HG02678 (cell line): ENCODE results near the gene OSBPL3.
"Not testable (repeated sequence)": the region's sequence is repeated elsewhere in the genome, so short reads cannot be mapped to it uniquely, and the experiment has no call there.

ENCODE experiments used
- ATAC-seq: cut with Tn5 transposase; IDR thresholded peaks from one replicate; pipeline ENCODE4 v1.9.1; 2021; ENCODE audit warnings: mild to moderate bottlenecking, moderate library complexity; ENCODE audit not compliant: unreplicated experiment

Gene OSBPL3

DNA sequence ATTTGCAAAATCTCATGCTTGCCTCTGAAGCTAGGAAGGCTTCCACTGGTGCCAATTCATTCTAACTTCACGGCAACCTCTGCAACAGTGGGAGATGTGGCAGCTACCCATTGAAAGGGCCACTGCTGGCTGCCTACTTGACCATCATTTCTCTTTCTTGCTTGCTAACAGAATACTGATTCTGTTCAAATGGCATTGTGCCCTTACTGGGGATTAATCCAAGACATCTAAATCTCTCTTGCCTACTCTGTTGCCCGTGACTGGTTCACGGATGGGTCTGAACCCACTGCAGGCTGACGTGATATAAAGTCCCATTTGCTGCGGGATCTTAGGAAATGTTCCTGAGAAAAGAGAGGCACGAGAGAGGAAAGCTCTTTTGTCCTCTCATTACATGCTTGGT, 171.5 kb downstream of the OSBPL3 start:
- ATAC-seq: no peak

GRCh38 chr7:24802300-24802699, 177.7 kb downstream of the OSBPL3 start:
- no peak for ATAC-seq

- no peak for ATAC-seq
Measured at GRCh38 chr7:24801883-24802282, 178.1 kb downstream of the OSBPL3 start.

DNA sequence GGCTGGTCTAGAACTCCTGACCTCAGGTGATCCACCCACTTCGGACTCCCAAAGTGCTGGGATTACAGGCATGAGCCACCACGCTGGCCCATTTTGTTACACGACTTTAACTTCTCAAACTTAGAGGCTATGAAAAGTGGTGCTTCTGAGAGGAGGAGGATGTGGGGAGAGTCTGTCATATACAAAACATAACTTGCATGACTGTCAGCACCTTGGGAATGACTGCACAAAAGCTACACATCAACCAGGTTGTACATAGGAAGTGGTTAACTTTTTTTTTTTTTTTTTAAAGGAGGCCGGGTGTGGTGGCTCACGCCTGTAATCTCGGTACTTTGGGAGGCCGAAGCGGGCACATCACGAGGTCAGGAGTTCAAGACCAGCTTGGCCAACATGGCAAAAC, 179.3 kb downstream of the OSBPL3 start:
- no peak for ATAC-seq

- ATAC-seq: no peak
Measured at GRCh38 chr7:24800073-24800472, 179.9 kb downstream of the OSBPL3 start.

- ATAC-seq: no peak
Measured at GRCh38 chr7:24799506-24799905, 180.5 kb downstream of the OSBPL3 start.

- no peak for ATAC-seq
Measured at GRCh38 chr7:24798261-24798660, 181.7 kb downstream of the OSBPL3 start.

- no peak for ATAC-seq
Measured at GRCh38 chr7:24797270-24797669, 182.7 kb downstream of the OSBPL3 start.

GRCh38 chr7:24795407-24795767, 184.6 kb downstream of the OSBPL3 start:
- no peak for ATAC-seq

- not testable (repeated sequence) for ATAC-seq
Measured at GRCh38 chr7:24794751-24795406, 185.1 kb downstream of the OSBPL3 start.

DNA sequence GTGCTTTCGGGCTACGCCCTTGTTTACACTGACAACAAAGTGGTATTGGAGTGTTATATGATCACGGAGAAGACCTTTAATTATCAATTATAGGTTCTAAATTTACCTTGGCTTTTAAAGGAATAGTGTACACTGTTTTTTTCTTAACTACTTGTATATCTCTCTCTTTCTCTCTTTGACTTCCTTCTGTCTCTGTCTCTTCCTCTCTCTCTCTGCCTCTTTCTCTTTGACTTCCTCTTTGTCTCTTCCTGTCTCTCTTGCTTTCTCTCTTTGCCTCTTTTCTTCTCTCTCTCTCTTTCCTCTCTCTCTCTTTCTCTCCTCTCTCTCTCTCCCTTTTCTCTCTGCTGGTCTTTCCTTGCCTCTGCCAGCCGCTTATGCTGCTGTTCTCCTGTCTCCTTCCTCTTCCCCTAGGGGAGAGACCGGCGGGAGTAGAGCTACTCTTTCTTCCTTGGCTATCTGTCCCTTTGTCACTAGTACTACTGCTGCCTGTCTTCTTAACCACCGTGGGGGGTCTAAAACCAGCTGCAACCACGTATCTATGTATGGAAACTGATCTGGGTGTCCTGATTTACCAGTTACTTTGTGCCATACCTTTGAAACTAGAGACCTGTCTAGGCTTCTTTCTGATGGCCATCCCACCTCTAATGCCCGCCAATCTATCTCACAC, 185.9 kb downstream of the OSBPL3 start:
- no peak for ATAC-seq

- ATAC-seq: no peak
Measured at GRCh38 chr7:24788961-24789576, 190.9 kb downstream of the OSBPL3 start.

DNA sequence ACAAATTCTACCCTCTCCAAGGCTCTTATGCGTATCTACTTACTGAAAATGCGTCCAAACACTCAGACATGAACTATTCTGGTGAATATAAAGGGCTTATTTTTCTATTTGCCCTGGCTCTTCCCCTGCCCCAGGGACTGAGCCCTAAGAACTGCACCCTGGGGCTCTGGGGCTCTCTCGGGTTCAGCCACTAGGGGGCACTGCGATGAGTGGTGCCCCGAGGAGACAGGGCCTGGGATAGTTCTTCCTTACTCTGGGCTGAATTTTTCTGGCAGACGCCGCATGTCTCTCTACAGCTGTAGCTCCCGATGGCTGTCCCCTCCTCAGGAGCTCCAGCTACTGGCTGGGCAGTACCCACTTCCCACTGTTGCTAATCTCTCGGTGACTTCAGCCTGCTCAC, 191.9 kb downstream of the OSBPL3 start:
- no peak for ATAC-seq

- ATAC-seq: no peak
Measured at GRCh38 chr7:24786941-24787340, 193.0 kb downstream of the OSBPL3 start.

DNA sequence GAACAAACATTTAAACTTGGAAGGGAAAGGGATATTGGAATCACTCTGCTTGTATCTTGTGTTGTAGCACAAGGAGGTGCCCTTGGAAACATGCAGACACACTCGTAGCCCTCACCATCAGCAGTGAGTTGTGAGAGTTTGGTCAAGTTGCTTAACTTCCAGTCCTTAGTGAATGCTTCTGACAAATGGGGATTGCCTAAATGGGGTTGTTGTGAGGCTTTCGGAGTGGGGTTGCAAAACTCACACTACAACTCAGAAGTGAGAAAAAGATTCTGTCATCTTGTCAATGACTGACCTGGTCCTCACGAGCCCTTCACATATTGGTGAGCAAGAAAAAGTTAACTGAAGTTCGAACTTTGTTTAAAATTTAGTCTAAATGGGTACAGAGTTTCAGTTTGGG, 193.7 kb downstream of the OSBPL3 start:
- ATAC-seq: no peak

DNA sequence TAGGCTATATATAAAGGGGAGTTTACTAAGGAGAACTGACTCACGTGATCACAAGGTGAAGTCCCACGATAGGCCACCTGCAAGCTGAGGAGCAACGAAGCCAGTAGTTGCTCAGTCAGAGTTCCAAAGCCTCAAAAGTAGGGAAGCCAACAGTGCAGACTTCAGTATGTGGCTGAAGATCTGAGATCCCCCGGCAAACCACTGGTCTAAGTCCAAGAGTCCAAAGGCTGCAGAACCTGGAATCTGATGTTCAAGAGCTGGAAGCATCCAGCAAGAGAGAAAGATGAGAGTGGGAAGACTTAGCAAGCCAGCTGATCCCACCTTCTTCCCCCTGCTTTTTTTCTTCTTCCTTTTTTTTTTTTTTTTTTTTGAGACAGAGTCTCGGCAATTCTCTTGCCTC, 195.7 kb downstream of the OSBPL3 start:
- ATAC-seq: no peak

DNA sequence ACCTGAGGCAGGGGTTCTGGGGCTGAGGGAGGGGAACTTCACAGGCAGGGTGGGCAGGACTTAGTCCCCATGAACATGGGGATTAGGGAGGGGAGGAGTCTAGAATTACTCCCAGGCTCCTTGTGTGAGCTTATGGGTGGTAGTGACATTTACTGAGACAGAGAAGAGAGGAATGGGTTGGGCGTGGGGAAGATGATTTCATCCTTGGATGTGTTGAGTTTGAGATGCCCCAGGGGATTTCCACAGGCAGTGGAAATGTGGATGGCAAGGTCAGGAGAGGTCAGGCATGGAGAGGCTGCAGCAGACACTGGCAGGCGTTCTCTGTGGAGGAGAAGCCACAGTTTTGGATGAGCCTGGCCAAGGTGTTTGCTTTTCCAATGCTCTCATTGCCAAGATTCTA, 196.3 kb downstream of the OSBPL3 start:
- no peak for ATAC-seq

GRCh38 chr7:24781106-24781505, 198.9 kb downstream of the OSBPL3 start:
- ATAC-seq: no peak

GRCh38 chr7:24779283-24779655, 200.7 kb downstream of the OSBPL3 start:
- no peak for ATAC-seq

GRCh38 chr7:24778543-24779282, 201.3 kb downstream of the OSBPL3 start:
- peak; percentile 50 for ATAC-seq

GRCh38 chr7:24777806-24778205, 202.2 kb downstream of the OSBPL3 start:
- ATAC-seq: no peak

GRCh38 chr7:24773646-24774045, 206.3 kb downstream of the OSBPL3 start:
- ATAC-seq: no peak
